ENCODE measurements around the gene SEBOX.

- TF ChIP-seq POLR2A (IDR thresholded peaks at IDR 0.05) (no peak), CTCF (IDR thresholded peaks at IDR 0.05) (no peak)
Observed at GRCh38 chr17:28404461-28404811, 39.4 kb upstream of the SEBOX start.

All from thyroid gland (tissue), 4 donors.